GM19240 (cell line): ENCODE measurements around the gene EMC7.
"Not testable (repeated sequence)": the region's sequence is repeated elsewhere in the genome, so short reads cannot be mapped to it uniquely, and the experiment has no call there.

ENCODE experiments used
- DNase-seq: peaks from one replicate; pipeline ENCODE4 v3.0.0; 2011; ENCODE audit warnings: low spot score; ENCODE audit not compliant: insufficient read length

Gene EMC7

DNA sequence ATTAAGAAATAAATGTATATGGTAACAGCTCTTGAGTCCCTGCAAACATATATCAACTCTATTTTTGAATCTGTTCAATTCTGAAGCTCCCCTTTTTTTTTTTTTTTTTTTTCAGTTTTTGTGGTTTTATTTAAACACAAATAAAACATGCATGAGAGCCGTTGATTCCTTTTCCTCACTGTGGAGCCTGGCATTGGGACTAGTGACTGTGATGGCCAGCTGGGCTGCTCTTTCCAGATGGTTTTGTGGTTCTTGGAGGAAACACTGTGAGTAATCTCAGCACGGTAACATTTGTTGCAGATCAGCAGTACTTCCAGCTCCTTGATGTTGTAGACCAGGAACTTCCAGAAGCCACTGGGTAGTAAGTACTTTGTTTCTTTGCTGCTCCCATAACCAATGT, 15.9 kb downstream of the EMC7 start:
- no peak for DNase-seq

DNA sequence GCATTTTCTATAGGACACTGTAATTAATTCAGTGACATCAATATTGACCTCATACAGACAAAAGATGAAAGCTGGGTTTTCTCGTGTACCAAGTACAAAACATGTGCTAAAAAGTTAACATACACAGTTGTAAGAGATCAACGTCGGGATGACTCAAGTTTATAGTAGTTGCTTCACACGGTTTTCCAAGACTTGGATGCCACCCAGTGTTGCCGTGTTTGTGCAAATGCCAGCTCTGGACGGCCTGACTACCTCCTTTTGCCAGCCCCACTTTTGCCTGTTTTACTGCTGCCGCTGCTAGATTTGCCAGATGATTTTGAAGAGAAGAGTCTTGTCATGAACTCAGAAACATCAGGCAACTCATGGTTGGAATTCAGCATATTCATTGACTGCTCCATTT, 17.6 kb downstream of the EMC7 start:
- no peak for DNase-seq

DNA sequence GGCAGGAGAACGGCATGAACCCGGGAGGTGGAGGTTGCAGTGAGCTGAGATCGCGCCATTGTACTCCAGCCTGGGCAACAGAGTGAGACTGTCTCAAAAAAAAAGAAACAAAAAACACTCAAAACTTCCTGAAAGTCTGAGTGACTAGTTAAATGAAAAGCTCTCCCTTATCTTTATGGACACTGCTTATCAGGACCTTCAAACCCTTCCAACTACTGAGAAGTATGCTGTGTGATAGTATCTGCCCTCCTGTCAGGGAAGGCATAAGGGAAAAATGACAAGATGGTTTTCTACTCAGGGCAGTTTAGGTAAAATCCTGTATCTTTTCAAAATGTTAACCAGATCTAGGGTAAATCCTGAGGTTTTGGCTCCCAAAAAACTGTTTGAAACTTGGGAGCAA, 21.8 kb downstream of the EMC7 start:
- no peak for DNase-seq

DNA sequence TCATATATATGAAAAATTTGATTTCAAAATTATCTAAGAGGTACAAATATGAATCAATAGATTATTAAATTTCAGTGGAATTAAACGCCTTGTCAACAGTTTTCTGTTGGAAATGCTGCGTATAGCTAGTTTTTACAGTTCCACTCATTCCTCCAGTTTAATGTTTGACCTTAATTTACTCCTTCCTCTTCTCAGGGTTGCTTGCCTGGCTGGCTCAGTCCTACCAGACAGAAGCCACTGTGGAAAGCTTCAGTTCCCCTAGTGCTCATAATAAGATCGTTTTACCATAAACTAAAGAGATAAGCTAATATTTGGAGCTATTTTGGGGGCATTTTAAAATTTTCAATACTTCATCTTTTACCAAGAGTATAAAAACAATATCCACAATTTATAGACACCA, 22.8 kb downstream of the EMC7 start:
- DNase-seq: no peak

DNA sequence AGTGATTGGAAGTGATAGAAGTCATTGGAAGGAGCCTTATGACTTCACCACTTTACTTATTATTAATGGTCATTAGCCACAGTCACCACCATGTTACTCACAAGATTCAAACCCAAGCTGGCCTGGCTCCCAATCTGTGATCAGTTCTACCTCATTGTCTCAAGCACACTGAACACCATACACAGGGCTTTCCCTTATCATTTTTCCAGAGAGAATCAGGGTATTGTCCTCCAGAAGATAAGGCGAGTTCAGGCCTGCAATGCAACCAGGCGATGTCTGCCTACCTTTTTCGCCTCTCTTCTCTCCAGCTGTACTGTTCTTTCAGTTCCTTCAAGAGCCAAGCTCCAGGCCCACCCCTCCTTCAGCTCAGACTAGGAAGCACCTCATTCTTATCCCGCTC, 24.9 kb downstream of the EMC7 start:
- DNase-seq: no peak

DNA sequence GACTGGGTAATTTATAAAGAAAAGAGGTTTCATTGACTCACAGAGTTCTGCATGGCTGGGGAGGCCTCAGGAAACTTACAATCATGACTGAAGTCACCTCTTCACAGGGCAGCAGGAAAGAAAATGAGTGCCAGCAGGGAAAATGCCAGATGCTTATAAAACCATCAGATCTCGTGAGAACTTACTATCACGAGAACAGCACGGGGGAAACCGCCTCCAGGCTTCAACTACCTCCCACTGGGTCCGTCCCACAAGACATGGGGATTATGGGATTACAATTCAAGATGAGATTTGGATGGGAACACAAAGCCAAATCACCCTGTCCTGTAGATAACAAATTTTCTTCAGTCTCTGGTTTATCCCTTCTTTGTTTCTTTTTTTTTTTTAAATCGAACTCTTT, 31.7 kb downstream of the EMC7 start:
- DNase-seq: no peak

DNA sequence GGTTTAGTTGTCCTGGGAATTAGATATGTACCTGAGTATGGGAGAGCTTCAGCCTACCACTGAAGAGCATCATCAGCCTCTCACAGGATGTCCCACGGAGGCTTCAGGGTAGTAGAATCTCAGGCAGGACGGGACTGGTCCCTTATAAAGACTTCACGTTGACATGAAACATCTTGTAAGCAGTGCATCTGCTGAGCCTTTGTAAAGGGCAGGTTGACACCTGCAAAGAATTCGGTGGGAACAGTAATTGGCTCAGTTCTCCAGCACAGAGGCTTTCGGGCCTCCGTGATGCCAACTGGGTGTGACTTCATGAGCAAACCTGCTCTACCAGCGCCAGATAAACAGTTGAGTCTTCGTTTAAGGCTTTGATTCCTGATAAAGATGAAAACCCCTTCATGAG, 35.7 kb downstream of the EMC7 start:
- no peak for DNase-seq

DNA sequence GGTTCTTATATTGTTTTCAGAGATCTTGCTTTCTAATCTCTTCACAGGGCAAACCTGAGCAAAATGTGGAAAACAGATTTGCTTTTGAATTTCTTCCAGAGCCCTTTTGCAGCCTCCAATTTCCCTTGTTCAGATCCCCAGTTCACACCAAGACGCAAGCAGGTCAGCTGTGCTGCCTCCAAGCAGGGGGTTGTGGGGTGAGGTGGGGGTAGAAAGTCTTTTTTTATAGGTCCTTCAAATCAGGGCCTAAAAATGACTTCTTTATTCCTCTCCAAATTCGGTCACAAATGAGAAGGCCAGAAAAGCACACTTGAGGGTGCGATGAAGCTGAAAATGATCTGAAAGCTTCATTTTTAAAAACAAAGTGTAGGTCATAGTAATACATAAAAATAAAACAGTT, 36.4 kb downstream of the EMC7 start:
- no peak for DNase-seq

DNA sequence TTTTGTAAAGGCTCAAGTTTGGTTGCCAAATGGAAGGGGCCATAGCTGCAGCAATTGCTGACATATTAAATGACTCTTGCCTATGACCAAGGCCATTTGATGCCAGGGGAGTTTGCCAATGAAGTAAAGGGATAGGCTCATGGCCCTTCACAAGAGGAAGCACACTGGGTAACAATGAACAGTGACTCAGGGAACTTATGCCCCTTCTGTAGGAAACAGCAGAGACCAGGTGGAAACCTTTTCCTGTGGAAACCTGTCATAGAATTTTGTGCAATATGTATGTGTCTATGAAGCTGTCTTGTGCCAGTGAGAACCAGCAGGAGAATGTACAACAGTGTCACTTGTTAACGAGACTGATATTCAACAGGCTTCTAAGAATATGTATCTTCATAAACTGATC, 37.2 kb downstream of the EMC7 start:
- DNase-seq: no peak

DNA sequence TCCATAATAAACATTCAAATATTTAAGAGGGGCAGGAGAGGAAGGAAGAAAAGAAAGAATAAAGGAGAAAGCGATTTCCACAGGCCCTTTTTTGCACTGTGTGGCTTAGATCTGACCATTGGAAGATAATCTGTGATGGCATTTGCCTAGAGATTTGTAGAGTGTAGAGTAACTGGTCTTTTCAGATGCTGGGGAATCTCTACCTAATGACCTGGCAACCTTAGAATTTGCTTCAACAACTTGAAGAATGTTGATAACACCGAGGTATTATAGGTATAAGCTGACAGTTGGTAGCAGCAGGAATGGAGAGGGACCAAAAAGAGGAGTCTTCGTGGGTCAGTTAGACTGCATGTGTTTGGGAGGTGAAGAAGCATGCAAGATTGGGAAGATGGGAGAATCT, 41.7 kb downstream of the EMC7 start:
- no peak for DNase-seq

DNA sequence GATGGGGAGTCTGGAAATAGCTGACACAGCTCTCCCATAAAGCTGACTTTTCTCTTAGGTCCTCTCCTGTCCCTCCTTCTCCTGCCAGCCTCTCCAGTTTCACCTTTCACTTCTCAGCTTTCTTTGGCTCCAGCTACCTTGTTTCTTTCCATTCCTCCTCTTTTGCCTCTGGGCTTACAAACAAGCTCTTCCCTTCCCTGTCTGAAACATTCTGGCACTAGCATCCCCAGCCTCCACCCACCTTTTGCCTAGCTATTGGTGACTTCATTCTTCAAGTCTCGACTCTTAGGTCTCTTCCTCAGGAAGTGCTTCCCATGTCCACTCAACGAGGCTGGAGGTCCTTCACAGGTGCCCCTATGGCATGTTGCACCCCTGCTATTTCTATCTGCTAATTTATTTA, 42.2 kb downstream of the EMC7 start:
- DNase-seq: no peak

DNA sequence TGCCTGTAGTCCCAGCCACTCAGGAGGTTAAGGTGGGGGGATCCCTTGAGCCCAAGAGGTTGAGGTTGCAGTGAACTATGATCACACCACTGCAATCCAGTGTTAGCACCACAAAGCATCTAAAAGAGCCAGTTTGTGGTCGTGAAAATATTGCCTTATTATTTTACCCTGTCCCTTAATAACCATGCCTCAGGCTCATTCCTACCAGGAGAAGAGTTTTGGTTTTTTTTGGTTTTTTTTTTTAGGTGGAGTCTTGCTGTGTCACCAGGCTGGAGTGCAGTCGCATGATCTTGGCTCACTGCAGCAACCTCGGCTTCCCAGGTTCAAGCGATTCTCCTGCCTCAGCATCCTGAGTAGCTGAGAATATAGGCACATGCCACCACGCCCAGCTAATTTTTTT, 44.8 kb downstream of the EMC7 start:
- no peak for DNase-seq

DNA sequence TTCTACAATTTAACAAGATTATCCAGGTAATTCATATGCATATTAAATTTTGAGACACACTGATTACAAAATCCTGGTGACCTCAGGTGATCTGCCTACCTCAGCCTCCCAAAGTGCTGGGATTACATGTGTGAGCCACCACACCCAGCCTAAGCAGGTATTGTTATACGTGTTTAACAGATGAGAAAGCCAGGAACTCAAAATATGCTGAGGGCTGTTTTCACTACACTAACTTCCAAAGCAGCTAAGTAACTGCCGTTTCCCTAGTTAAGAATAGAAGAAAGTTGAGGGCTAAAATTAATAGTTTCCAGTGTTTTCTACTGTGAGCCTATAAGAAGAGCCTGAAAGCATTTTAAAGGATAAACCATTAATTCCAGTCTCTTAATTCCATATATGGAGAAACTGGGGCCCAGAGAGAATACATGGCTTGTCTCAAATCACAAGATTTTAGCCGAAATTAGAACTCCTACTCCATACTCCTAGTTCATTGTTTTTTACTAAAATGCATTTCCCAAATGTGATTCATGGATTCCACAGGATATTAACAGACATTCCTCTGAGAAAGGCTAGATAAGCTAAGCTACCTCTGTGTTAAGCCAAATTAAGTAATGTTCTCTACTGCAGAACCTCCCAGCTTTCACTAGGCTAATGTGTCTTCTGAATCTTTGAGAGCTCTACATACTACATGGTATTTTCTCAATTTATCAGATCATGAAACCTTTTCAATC, 45.6 kb downstream of the EMC7 start:
- no peak for DNase-seq

DNA sequence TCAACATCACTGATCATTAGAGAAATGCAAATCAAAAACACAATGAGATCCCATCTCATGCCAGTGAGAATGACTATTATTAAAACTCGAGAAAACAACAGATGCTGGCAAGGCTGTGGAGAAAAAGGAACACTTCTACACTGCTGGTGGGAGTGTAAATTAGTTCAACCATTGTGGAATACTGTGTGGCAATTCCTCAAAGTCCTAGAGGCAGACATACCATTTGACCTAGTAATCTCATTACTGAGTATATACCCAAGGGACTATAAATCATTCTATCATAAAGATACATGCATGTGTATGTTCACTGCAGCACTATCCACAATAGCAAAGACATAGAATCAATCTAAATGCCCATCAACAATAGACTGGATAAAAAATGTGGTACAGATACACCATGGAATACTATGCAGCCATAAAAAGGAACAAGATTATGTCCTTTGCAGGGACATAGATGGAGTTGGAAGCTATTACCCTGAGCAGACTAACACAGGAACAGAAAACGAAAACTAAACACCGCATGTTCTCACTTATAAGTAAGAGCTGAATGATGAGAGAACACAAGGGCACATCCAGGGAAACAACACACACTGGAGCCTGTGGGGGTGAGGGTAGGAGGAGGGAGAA, 47.5 kb downstream of the EMC7 start:
- DNase-seq: no peak

DNA sequence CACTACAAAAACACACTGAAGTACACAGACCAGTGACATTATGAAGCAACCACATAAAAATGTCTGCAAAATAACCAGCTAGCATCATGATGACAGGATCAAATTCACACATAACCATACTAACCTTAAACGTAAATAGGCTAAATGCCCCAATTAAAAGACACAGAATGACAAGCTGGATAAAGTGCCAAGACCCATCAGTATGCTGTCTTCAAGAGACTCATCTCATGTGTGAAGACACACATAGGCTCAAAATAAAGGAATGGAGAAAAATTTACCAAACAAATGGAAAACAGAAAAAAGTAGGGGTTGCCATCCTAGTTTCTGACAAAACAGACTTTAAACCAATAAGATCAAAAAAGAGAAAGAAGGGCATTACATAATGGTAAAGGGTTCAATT, 51.3 kb downstream of the EMC7 start:
- not testable (repeated sequence) for DNase-seq

DNA sequence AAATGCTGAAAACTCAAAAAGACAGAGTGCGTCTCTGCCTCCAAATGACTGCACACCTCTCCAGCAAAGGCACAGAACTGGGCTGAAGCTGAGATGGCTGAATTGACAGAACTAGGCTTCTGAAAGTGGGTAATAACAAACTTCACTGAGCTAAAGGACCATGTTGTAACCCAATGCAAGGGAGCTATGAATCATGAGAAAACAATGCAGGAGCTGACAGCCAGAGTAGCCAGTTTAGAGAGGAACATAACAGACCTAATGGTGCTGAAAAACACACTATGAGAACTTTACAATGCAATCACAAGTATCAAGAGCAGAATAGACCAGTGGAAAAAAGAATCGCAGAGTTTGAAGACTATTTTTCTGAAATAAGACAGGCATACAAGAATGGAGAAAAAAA, 52.5 kb downstream of the EMC7 start:
- DNase-seq: no peak

DNA sequence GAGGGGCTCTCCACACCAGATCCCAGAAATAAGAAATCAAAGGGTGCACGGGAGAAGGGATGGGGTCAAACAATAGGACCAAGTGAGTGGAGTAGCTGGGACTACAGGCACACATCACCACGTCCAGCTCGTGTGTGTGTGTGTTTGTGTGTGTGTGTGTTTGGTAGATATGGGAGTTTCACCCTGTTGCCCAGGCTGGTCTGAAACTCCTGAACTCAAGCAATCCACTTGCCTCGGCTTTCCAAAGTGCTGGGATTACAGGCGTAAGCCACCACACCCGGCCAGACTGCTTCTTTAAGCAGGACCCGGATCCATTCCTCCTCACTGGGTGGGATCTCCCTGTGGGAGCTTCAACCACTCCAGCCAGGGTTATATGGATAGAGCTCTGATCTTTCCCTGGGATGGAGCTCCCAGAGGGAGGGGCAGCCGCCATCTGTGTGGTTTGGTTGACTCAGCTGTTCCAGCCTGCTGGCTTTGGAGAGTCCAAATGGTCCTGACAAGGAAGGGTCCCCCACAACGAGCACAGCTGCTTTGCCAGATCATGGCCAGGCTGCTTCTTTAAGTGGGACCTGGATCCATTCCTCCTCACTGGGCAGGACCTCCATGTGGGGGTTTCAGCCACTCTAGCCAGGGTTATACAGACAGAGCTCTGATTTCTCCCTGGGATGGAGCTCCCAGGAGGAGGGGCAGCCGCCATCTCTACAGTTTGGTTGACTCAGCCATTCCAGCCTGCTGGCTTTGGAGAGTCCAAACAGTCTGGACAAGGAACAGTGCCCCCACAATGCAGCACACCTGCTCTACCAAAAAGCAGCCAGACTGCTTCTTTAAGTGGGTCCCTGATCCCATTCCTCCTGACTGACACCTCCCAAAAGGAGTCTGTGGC, 53.5 kb downstream of the EMC7 start:
- DNase-seq: no peak

DNA sequence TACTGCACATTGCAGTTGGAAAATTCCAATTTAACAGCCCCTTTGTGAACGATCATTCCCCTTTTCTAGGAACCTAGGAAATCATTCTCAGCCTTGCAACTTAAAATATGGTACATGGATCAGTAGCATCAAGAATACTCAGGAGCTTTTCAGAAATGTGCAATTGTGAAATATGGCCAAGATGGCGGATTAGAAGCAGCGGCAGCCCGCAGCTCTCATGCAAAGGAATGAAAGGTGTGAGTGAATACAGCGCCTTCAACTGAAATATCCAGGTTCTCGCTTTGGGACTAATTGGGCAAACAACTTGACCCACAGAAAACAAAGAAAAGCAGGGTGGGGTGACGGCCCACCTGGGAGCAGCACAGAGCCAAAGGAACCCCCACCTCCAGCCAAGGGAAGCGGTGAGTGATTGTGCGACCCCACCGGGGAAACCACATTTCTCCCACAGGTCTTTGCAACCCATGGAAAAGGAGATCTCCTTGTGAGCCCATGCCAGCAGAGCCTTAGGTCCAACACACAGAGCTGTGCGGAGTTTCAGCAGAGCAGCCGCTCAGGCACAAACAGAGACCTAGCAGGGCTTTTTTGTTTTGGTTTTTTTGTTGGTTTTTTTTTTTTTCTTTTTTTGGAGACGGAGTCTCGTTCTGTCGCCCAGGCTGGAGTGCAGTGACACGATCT, 55.1 kb downstream of the EMC7 start:
- DNase-seq: no peak

DNA sequence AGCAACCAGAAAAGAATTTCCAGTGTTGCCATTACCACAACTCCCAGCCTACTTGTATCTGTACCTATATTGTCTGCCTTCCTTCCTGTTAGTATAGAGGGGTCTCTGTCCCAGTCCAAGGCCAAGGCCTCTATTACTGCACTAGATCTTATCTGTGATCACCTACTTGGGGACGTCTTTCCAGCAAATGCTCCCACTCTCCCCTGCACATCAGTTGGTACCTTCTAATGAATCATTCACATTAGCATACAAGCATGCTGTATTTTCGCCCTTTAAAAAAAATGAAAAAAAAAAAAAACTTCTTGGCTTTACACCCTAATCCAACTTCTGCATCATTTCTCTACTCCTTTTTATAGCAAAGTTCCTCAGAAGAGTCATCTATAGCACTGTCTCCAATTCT, 57.8 kb downstream of the EMC7 start:
- DNase-seq: no peak

DNA sequence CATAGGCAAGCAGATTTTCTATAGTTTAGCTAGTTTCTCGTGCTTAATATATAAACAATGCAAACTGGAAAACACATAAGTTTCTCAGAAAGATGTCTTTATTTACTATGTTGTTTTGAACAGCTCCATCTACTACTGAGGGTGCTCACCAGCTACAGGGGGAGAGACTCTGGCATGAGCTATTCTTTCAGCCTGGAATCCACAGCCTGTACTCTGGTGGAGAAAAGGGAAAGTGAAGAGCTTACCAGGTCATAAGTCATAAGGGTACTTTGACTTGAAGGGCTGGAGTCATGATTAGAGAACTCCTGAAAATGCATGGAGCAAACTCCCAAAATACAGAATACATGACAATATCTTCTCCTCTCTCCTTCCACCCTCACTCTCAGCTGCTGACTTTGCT, 58.3 kb downstream of the EMC7 start:
- no peak for DNase-seq

DNA sequence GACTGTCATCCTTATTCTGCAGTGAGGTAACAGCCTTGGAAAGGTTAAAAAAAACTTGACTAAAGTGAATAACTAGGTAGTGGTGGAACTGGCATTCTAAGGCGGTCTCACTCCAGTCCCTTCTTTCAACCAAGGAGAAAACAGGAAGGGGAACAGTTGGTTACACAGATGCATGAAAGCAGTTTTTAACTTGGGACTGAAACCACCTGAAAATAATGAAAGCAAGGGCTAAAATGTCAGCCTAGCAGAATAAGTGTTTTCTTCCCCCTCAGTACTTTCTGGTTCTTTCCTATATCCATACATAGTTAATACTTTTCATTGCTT, 61.9 kb downstream of the EMC7 start:
- DNase-seq: no peak
